OCI-LY3 (cell line): ENCODE results near the gene LMTK2.

Source experiments
- H2AFZ ChIP-seq: fragments of 200-600, 300-600 bp; shearing (Covaris generic); 2 replicates; pipeline ENCODE4 v1.6.0; 2014; ENCODE audit warnings: antibody characterized with exemption, low read depth, low read length
- H3K27ac ChIP-seq: fragments of 200-600, 300-600 bp; sonication (generic); 2 replicates; pipeline ENCODE4 v1.5.1; 2014; ENCODE audit warnings: mild to moderate bottlenecking, low read length, moderate library complexity, mixed read lengths
- H3K27me3 ChIP-seq: fragments of 200-600, 300-600 bp; sonication (generic); 2 replicates; pipeline ENCODE4 v1.6.1; 2014; ENCODE audit warnings: low read depth, low read length, mixed read lengths
- H3K36me3 ChIP-seq: fragments of 200-600, 300-600 bp; sonication (generic); replicated peaks from 2 replicates; pipeline ENCODE3; 2014; ENCODE audit warnings: low read depth, low read length, mixed read lengths
- H3K4me1 ChIP-seq: fragments of 300-600, 200-600 bp; sonication (generic); 2 replicates; pipeline ENCODE4 v1.6.1; 2014; ENCODE audit warnings: low read length, mixed read lengths
- H3K4me2 ChIP-seq: fragments of 200-600, 300-600 bp; sonication (generic); 2 replicates; pipeline ENCODE4 v1.6.1; 2014; ENCODE audit warnings: low read length, mixed read lengths
- H3K4me3 ChIP-seq: fragments of 300-600, 200-600 bp; sonication (generic); 2 replicates; pipeline ENCODE4 v1.5.1; 2014; ENCODE audit warnings: antibody characterized with exemption, mild to moderate bottlenecking, low read length, moderate library complexity
- H3K79me2 ChIP-seq: fragments of 300-600, 200-600 bp; shearing (Covaris generic); 2 replicates; pipeline ENCODE4 v1.6.1; 2014; ENCODE audit warnings: mild to moderate bottlenecking, low read length, mixed read lengths
- H3K9ac ChIP-seq: fragments of 300-600, 200-600 bp; shearing (Covaris generic); 2 replicates; pipeline ENCODE4 v1.6.0; 2014; ENCODE audit warnings: mild to moderate bottlenecking, low read length, moderate library complexity
- H3K9me3 ChIP-seq: fragments of 200-600, 300-600 bp; shearing (Covaris generic); 2 replicates; pipeline ENCODE4 v1.6.1; 2014; ENCODE audit warnings: low read length, mixed read lengths; ENCODE audit not compliant: insufficient read depth
- H4K20me1 ChIP-seq: fragments of 200-600, 300-600 bp; sonication (generic); 2 replicates; pipeline ENCODE4 v1.6.1; 2016; ENCODE audit warnings: low read length, mixed read lengths; ENCODE audit not compliant: insufficient read depth
- EZH2phosphoT487 ChIP-seq: fragments of 200-600 bp; shearing (Covaris generic); IDR thresholded peaks from 2 replicates; pipeline ENCODE4 v1.6.1; 2018; ENCODE audit warnings: antibody characterized with exemption, mixed run types, low read depth
- TF ChIP-seq, protein P1 (sequence below): fragments of 200-600, 300-600 bp; sonication (generic); IDR thresholded peaks from 2 replicates; pipeline ENCODE4 v1.5.1; 2014; ENCODE audit warnings: antibody characterized with exemption, low read length, low read depth

The LMTK2 gene

DNA sequence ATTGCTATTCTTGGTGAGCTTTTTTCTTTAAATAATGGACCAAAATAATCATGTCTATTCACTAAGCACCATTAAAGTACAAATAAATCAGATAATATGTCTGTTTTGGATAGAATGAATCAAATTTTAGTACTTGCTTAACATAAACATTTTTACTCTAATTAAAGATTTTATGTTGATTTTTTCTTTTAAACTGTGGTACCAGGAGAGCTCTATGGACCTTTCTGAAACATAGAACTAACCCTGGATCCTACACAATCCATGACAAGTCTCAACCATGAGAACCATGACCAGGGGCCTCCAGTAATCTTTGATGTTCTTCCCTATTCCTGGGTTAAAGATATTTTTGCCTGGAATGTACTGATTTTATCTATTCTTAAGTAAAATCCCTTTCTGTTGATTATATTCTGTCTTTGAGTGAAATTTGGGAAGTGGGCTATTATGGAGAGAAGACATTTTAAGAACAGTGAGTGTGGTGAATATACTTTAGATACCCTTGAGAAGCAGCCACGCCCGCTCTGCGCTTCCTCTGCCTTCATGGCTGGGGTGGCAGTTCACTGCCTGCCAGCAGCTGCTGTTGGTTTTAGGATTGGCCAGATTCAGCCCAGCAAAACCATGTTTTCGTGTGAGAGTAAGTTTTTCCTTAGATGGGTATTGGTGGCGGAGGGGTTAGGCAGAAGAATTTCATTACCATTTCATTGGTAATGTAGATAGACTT, 62.4 kb downstream of the LMTK2 start:
- H3K36me3 ChIP-seq, result no peaks in the 10 kb centered on the region
- no peak overlapping the region for H3K4me3 ChIP-seq
- no peaks in the 10 kb centered on the region for H3K79me2 ChIP-seq
- peaks cover 29% of the 10 kb centered on the region for H4K20me1 ChIP-seq
- no peaks in the 10 kb centered on the region for H3K4me1 ChIP-seq
- no peak overlapping the region for H3K9ac ChIP-seq
- H3K4me2 ChIP-seq, result no peak overlapping the region
- no peaks in the 10 kb centered on the region for H3K9me3 ChIP-seq
- no peak for TF ChIP-seq EZH2phosphoT487
- TF ChIP-seq, protein P1, sequence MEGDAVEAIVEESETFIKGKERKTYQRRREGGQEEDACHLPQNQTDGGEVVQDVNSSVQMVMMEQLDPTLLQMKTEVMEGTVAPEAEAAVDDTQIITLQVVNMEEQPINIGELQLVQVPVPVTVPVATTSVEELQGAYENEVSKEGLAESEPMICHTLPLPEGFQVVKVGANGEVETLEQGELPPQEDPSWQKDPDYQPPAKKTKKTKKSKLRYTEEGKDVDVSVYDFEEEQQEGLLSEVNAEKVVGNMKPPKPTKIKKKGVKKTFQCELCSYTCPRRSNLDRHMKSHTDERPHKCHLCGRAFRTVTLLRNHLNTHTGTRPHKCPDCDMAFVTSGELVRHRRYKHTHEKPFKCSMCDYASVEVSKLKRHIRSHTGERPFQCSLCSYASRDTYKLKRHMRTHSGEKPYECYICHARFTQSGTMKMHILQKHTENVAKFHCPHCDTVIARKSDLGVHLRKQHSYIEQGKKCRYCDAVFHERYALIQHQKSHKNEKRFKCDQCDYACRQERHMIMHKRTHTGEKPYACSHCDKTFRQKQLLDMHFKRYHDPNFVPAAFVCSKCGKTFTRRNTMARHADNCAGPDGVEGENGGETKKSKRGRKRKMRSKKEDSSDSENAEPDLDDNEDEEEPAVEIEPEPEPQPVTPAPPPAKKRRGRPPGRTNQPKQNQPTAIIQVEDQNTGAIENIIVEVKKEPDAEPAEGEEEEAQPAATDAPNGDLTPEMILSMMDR, result no peak
- H3K27me3 ChIP-seq, result no peaks in the 10 kb centered on the region
- H2AFZ ChIP-seq, result no peak overlapping the region
- H3K27ac ChIP-seq, result no peak overlapping the region

DNA sequence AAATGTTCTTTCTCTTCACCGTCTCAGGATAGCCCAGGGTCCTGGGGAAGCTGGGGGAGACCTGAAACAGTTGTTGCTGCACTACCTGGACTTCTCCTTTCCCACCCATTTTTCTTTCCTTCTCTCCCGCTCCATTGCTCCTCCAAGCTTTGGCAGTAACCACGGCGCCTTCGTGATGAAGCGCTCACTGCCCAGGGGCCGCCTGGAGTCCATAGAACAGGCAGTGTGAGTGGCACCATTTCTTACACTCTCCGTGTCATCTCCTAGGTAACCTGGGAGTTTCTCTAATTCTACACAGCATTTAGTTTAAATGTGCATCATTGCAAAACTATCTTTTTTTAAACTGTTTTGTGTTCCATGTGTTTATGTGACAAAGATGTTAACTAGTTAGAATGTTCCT, 64.3 kb downstream of the LMTK2 start:
- H3K27ac ChIP-seq, result no peak overlapping the region
- H3K36me3 ChIP-seq, result no peaks in the 10 kb centered on the region
- no peak overlapping the region for H3K4me3 ChIP-seq
- H3K4me1 ChIP-seq, result no peaks in the 10 kb centered on the region
- peaks cover 17% of the 10 kb centered on the region; the same call in 1 of the 2 replicates for H4K20me1 ChIP-seq
- no peak overlapping the region for H3K9ac ChIP-seq
- TF ChIP-seq EZH2phosphoT487, result no peak
- TF ChIP-seq, protein P1, result no peak
- no peak overlapping the region for H3K4me2 ChIP-seq
- H2AFZ ChIP-seq, result no peak overlapping the region
- no peaks in the 10 kb centered on the region for H3K9me3 ChIP-seq
- no peaks in the 10 kb centered on the region for H3K79me2 ChIP-seq
- H3K27me3 ChIP-seq, result no peaks in the 10 kb centered on the region

DNA sequence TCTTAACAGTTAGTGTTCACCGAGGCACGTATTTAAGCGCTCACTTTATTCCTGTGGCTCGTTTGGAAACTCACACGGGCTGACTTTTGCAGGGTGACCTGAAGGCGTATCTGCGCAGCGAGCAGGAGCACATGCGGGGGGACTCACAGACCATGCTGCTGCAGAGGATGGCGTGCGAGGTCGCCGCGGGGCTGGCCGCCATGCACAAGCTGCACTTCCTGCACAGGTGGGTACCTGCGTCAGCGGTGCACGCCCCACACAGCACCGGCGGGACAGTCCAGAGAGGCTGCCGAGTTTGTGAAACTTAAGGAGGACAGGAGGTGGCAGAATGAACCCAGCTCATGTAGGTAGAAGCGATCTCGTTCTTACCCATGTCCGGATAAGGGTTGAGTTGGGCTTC, 64.8 kb downstream of the LMTK2 start:
- Histone ChIP-seq H3K27ac (no peak overlapping the region), H3K4me2 (no peak overlapping the region), H3K9me3 (no peaks in the 10 kb centered on the region), H3K4me1 (no peaks in the 10 kb centered on the region), H3K79me2 (no peaks in the 10 kb centered on the region), H3K27me3 (no peaks in the 10 kb centered on the region), H3K36me3 (no peaks in the 10 kb centered on the region), H3K4me3 (no peak overlapping the region), H2AFZ (no peak overlapping the region), H3K9ac (no peak overlapping the region), H4K20me1 (peaks cover 16% of the 10 kb centered on the region; the same call in 1 of the 2 replicates)
- TF ChIP-seq, protein P1, result no peak
- TF ChIP-seq EZH2phosphoT487, result no peak

DNA sequence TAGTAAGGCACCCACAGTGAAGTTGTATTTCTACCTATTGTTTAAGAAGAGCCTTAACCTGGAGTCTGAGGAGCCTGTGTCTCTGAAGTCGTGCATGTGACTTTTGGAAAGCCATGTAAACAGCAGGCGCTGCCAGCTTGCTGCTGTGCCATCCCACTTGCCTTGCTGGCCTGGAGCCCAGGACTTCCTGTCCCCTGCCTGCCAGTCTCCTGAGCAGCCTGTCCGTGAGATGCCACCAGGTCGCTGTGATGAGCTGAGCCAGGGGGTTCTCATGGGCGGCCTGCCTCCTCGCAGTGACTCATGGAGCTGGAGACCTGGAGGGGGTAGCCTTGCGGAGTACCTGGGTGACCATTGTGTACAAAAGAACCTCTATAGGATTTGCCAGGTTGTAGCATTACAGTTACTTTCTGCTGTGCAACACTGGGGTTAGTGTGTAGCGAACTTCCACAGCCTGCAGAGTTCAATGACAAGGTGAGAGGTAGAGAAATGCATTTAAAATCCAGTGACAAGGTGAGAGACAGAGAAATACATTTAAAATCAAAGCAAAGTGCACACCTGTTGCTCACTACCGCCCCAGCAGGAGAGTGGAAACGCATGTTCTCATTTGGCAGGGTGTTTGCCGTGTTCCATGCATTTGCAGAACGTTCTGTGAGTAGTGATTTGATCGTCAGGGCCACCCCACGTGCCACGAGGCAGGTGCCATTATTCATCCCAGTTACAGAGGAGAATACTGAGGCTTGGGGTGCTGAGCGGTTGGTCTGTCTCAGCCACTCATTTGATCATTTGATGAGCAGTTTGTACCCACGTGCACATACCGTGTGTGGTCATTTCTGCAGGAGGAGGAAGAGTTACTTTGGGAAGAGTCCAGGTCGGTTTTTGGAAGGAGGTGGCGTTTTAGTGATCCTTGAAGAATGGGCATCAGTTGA, 67.9 kb downstream of the LMTK2 start:
- Histone ChIP-seq H3K27me3 (no peaks in the 10 kb centered on the region), H2AFZ (no peak overlapping the region), H3K9me3 (no peaks in the 10 kb centered on the region), H3K36me3 (no peaks in the 10 kb centered on the region), H3K27ac (no peak overlapping the region), H3K4me1 (no peaks in the 10 kb centered on the region), H3K4me3 (no peak overlapping the region), H4K20me1 (0 out of 2 replicates have a peak, but pooled peaks cover 5% of the 10 kb centered on the region), H3K4me2 (no peak overlapping the region), H3K79me2 (no peaks in the 10 kb centered on the region), H3K9ac (no peak overlapping the region)
- TF ChIP-seq, protein P1, result no peak
- TF ChIP-seq EZH2phosphoT487, result no peak
